GM23248 (cell line): Measurements from ENCODE around the gene ATP2B2.

Experiments
- EZH2 ChIP-seq: fragments of 200-600 bp; sonication (generic); IDR thresholded peaks from 2 replicates; pipeline ENCODE4 v1.6.1; 2018; ENCODE audit warnings: antibody characterized with exemption, mild to moderate bottlenecking; ENCODE audit not compliant: insufficient read depth, poor library complexity, severe bottlenecking
- EZH2phosphoT487 ChIP-seq: fragments of 200-600 bp; sonication (generic); IDR thresholded peaks from 2 replicates; pipeline ENCODE4 v1.6.1; 2018; ENCODE audit warnings: antibody characterized with exemption, moderate library complexity, mild to moderate bottlenecking, low read depth; ENCODE audit not compliant: insufficient read depth

GRCh38 chr3:10322352-10322710 is 183.1 kb downstream of the ATP2B2 start:
- TF ChIP-seq EZH2 (no peak), EZH2phosphoT487 (no peak)
